HG03521 (cell line): ENCODE results near the gene LZTFL1.
A peak's percentile ranks its signal among the peaks of the same experiment; 100 is the strongest.
"Not testable (repeated sequence)": the region's sequence is repeated elsewhere in the genome, so short reads cannot be mapped to it uniquely, and the experiment has no call there.

Experiments
- ATAC-seq: cut with Tn5 transposase; IDR thresholded peaks from one replicate; pipeline ENCODE4 v1.9.1; 2021; ENCODE audit warnings: mild to moderate bottlenecking, moderate library complexity; ENCODE audit not compliant: unreplicated experiment

Gene LZTFL1

GRCh38 chr3:45865563-45865962, 23.6 kb upstream of the LZTFL1 start:
- ATAC-seq: no peak

- ATAC-seq: peak; percentile 46
Observed at GRCh38 chr3:45864760-45865519, 23.0 kb upstream of the LZTFL1 start.

- no peak for ATAC-seq
Observed at GRCh38 chr3:45861043-45861719, 19.3 kb upstream of the LZTFL1 start.

DNA sequence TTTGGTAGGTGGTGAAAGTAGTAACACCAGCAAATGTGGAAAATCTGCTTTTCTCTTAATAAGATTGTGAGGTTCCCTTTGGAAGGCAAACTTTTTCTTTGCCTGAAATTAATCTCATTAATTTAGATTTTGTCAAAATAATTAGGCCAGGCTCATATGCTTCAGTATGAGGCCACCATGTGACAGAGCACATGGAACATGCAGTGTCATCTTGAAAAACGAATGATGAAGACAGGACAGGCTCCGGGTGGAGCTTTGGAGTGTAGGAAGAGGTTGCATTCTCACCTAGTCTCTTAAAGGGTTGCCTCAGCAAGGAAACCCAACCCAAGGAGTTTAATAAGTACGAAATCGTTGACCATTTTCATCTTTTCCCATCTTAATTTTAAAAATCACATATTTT, 18.6 kb upstream of the LZTFL1 start:
- ATAC-seq: no peak

GRCh38 chr3:45858809-45859543, 17.1 kb upstream of the LZTFL1 start:
- ATAC-seq: no peak

GRCh38 chr3:45857024-45857423, 15.1 kb upstream of the LZTFL1 start:
- not testable (repeated sequence) for ATAC-seq

GRCh38 chr3:45856323-45856722, 14.4 kb upstream of the LZTFL1 start:
- not testable (repeated sequence) for ATAC-seq

DNA sequence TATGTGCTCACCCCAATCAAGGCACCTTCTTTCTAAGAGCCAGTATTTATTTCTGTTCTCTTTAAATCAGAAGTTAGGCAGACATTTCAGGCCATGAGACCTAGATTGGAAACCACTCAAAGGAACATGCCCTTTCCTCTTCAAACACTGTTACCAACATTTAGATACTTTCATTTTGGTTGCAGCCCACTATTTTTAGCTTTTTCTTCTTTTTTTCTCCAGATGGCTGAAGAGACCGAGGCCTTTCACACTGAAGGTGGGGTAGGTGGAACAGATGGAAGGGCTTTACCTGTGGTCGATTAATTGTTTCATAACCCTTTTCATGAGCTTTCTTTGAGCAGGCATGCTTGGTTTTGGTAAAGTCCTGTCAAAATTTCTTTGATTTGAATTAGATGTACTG, 10.9 kb upstream of the LZTFL1 start:
- peak; percentile 43 for ATAC-seq

DNA sequence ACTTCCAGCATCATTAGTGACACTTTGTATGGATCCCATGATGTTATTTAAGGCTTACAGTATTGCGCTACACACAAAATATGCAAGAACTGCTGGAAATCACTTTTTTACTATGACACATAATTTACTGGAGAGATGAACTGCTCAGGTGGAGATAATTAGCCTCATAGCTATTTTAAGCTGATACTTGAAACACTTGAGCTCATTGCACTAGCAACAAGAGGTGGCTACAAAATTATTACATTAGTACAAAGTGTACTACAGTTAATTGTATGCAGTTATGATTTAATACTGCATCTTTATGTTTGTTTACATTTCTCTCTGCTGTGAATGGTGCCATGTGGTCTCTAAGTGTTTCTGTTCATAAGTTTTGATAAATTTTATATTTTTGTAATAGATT, 6.5 kb upstream of the LZTFL1 start:
- ATAC-seq: no peak

GRCh38 chr3:45844616-45845015, 2.7 kb upstream of the LZTFL1 start:
- no peak for ATAC-seq

DNA sequence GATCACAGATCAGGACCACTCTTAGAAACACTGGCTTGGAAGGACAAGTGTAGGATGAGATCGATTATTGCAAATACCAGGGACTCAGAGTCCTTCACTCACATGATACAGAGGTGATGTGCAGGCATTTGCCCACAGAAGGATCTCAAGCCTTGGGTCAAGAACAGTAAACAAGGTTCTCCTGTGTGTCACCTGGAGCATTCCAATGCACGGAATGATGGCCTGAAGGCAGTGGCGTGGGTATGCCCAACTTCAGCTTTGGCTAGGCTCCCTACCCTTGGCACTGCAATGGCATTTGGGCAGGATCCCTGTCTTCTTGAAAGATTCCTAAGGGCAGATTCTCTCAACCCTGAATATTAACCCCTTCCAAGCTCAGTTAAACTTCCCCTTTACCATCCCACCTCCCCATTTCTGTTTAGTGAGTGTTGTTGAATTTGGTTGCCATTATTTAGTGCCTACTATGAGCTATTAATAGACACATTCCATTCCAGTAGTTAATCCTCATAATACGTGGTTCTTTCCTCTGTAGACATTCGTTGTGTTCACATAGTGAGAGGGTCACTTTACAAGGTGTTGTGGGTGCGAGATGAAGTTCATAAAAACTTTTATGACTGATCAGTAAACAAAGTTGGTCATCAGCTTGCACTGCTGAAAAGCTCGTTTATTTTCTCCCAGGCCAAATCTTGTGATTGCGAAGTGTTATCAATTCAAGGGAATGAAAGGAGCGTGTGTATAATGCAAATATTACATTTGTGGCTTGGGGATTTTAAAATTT, 1.1 kb upstream of the LZTFL1 start:
- no peak for ATAC-seq

GRCh38 chr3:45841420-45841756, 531 bp downstream of the LZTFL1 start:
- ATAC-seq: peak; percentile 27

GRCh38 chr3:45838466-45838865, 3.5 kb downstream of the LZTFL1 start:
- no peak for ATAC-seq

GRCh38 chr3:45832699-45833098, 9.2 kb downstream of the LZTFL1 start:
- ATAC-seq: no peak

GRCh38 chr3:45830121-45830520, 11.8 kb downstream of the LZTFL1 start:
- no peak for ATAC-seq

DNA sequence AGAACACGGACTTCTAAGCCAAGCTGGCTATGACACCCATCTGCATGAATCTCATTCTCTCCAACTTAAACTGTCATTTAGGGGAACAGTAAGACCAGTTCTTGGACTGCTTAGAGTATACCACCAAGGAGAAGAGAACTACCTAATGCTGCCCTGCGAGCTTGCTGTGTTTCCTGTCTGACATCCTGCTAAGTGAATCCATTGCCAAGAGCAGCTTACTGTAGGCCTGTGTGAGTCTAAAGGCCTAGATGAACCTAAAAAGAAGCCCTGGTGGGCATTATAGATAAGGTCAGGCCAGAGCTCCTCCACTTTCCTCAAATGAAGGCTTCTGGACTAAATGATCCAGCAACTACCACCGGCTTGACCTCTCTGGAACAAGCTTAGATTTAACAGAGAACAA, 15.0 kb downstream of the LZTFL1 start:
- no peak for ATAC-seq

DNA sequence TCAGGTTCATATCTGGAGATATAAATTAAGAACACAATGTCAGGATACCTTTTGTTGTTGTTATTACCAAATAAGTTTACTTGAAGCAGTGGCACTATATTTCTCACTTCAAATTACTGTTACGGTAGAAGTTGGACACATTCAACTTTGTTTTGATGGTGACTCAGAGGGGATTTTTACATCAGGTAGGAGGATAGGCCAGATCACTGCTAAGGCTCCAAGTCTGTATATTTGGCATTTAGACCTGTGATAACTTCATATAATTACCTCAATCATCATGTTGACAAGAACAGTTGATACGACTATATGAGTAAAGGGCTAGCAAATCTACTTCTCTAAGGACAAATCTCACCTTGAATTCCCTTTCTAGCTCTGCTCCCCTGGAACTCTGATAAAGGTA, 15.6 kb downstream of the LZTFL1 start:
- ATAC-seq: no peak

- ATAC-seq: no peak
Observed at GRCh38 chr3:45821127-45821526, 20.8 kb downstream of the LZTFL1 start.

- ATAC-seq: no peak
Observed at GRCh38 chr3:45819543-45819942, 22.4 kb downstream of the LZTFL1 start.

DNA sequence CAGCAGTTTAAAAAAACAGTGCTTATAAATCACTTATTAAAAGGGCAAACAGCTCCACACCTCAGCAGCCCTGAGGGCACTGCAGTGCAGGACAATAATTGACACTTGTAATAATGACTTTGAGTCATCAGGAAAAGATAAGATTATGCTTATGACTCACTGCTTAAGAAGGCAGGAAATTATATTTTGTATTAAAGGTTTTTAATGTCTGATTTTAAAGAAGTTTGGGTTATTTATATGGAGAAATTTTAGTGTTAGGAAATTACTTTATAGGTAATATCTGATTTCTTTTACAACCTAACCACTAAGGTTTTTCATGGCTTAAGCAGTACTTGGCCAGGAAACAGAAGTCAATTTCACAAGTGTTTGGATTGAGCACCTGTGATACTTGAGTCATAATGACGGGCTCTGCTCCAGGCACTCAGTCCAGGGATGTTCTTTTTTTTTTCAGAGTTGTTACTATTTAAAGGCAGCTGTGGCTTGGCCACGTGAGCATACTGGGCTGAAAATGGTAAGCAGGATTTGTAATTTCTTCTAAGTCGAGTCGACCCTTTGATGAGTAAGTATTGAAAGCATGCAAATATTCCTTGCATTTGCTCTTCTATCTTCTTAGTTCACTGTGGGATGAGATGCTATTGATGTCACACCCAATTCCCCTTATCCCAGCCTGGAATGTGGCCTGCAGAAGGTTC, 23.9 kb downstream of the LZTFL1 start:
- ATAC-seq: no peak

DNA sequence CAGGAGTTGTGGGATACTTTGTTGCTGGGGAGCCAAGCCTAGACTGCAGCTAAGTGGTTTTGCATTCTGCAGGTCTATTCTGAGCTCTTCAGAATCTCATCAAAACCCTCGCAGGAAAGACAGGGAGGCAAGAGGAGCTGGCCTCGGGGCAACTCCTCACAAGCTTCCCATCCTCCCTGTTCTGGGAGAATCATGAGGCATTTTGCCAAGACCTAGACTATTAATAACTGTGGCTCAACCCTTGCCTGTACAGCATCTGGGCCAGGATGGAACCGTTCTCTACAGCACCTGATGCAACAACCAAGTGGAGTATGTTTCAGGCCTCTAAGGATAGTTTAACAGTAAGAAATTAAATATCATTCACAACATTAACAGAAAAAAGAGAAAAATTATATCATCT, 25.4 kb downstream of the LZTFL1 start:
- ATAC-seq: no peak
